HG02798 (cell line): ENCODE measurements around the gene ALAD.
A peak's percentile ranks its signal among the peaks of the same experiment; 100 is the strongest.

Source experiments
- ATAC-seq: cut with Tn5 transposase; IDR thresholded peaks from one replicate; pipeline ENCODE4 v1.9.1; 2021; ENCODE audit warnings: mild to moderate bottlenecking; ENCODE audit not compliant: unreplicated experiment, poor library complexity

Gene ALAD

GRCh38 chr9:113350107-113350661 lies 50.9 kb downstream of the ALAD start:
- no peak for ATAC-seq

GRCh38 chr9:113349445-113350094 lies 51.5 kb downstream of the ALAD start, which contains the start of gene BSPRY:
BSPRY (plus strand) TSS chr9:113349541; CDS start chr9:113349580, 39 bp downstream.
- peak; percentile 43 for ATAC-seq

- ATAC-seq, result no peak
Observed at GRCh38 chr9:113349066-113349444, 52.0 kb downstream of the ALAD start.

GRCh38 chr9:113348437-113348836 lies 52.6 kb downstream of the ALAD start:
- no peak for ATAC-seq

GRCh38 chr9:113345671-113346070 lies 55.4 kb downstream of the ALAD start:
- ATAC-seq, result no peak

- ATAC-seq, result no peak
Observed at GRCh38 chr9:113345190-113345589, 55.9 kb downstream of the ALAD start.

- ATAC-seq, result no peak
Observed at GRCh38 chr9:113343732-113344231, 57.3 kb downstream of the ALAD start.

- no peak for ATAC-seq
Observed at GRCh38 chr9:113341712-113342410, 59.2 kb downstream of the ALAD start.

- peak; percentile 98 for ATAC-seq
Observed at GRCh38 chr9:113340011-113340699, 60.9 kb downstream of the ALAD start, which contains the start of gene WDR31. WDR31 (minus strand) TSS chr9:113340275; CDS start chr9:113332022, 8,253 bp downstream.

GRCh38 chr9:113337714-113338113 lies 63.4 kb downstream of the ALAD start:
- no peak for ATAC-seq
